BLaER1 treated with 17β-estradiol and CSF1 and Interleukin-3, amounts not matched to agents 10 nM and 100 nM (cell line): ENCODE measurements around the gene OGN.

Source experiments
- H3K27ac ChIP-seq, 11 experiments: shearing (Covaris generic); formaldehyde crosslinking; 2 replicates each; pipeline ENCODE4 v1.8.1; 2022
- H3K27me3 ChIP-seq, 11 experiments: shearing (Covaris generic); formaldehyde crosslinking; 2 replicates each; pipeline ENCODE4 v1.8.1; 2022
- H3K36me3 ChIP-seq, 11 experiments: shearing (Covaris generic); formaldehyde crosslinking; 2 replicates each; pipeline ENCODE4 v1.8.1; 2022
- H3K4me1 ChIP-seq, 10 experiments: shearing (Covaris generic); formaldehyde crosslinking; 2 replicates each; pipeline ENCODE4 v1.8.1; 2022
- H3K4me2 ChIP-seq, 11 experiments: shearing (Covaris generic); formaldehyde crosslinking; 2 replicates each; pipeline ENCODE4 v1.8.1; 2022
- H3K4me3 ChIP-seq, 10 experiments: shearing (Covaris generic); formaldehyde crosslinking; 2 replicates each; pipeline ENCODE4 v1.8.1; 2022
- H3K9ac ChIP-seq, 11 experiments: shearing (Covaris generic); formaldehyde crosslinking; 2 replicates each; pipeline ENCODE4 v1.8.1; 2022
- H3K9me3 ChIP-seq, 11 experiments: shearing (Covaris generic); formaldehyde crosslinking; replicated peaks in 1 of 11; 2 replicates each; pipeline ENCODE4 v1.8.1; 2022
- H4K20me1 ChIP-seq, 11 experiments: shearing (Covaris generic); formaldehyde crosslinking; 2 replicates each; pipeline ENCODE4 v1.8.1; 2022
- Cebpa-rat ChIP-seq, 11 experiments: shearing (Covaris generic); IDR thresholded peaks; 2 replicates each; pipeline ENCODE4 v1.8.1; 2022

Gene OGN

GRCh38 chr9:92342825-92343488 lies 61.4 kb downstream of the OGN start:
- TF ChIP-seq Cebpa-rat (IDR thresholded peaks at IDR 0.05), result no peak
- H3K27me3 ChIP-seq, result no peaks in the 10 kb centered on the region
- no peak overlapping the region for H3K9ac ChIP-seq
- H3K4me2 ChIP-seq, result no peak overlapping the region
- no peaks in the 10 kb centered on the region for H4K20me1 ChIP-seq
- H3K27ac ChIP-seq, result no peak overlapping the region
- H3K4me1 ChIP-seq, result no peaks in the 10 kb centered on the region
- peaks cover 38 to 72% (median 58%) of the 10 kb centered on the region in 11 experiments for H3K36me3 ChIP-seq
- H3K4me3 ChIP-seq, result no peak overlapping the region
- H3K9me3 ChIP-seq, result peaks cover 27 to 38% (median 33%) of the 10 kb centered on the region in 11 experiments

- Histone ChIP-seq H3K9ac (no peak overlapping the region), H3K27ac (no peak overlapping the region), H3K36me3 (peaks cover 51 to 72% (median 63%) of the 10 kb centered on the region in 11 experiments), H3K27me3 (no peaks in the 10 kb centered on the region), H4K20me1 (no peaks in the 10 kb centered on the region), H3K4me3 (no peak overlapping the region), H3K9me3 (peaks cover 27 to 39% (median 33%) of the 10 kb centered on the region in 11 experiments), H3K4me1 (no peaks in the 10 kb centered on the region), H3K4me2 (no peak overlapping the region)
- TF ChIP-seq Cebpa-rat (IDR thresholded peaks at IDR 0.05), result no peak
These were observed 62.8 kb downstream of the OGN start for GRCh38 chr9:92341578-92341977.

GRCh38 chr9:92333282-92333634 lies 71.1 kb downstream of the OGN start:
- Histone ChIP-seq H3K36me3 (peaks cover 28 to 69% (median 60%) of the 10 kb centered on the region in 11 experiments), H3K4me1 (peaks cover 0 to 7% (median 3%) of the 10 kb centered on the region in 10 experiments; a peak in 13 of 20 replicates), H3K9me3 (peaks cover 0 to 4% (median 0%) of the 10 kb centered on the region in 11 experiments; a peak in 2 of 22 replicates), H3K27me3 (no peaks in the 10 kb centered on the region), H4K20me1 (no peaks in the 10 kb centered on the region), H3K27ac (no peak overlapping the region), H3K9ac (no peak overlapping the region), H3K4me3 (no peak overlapping the region), H3K4me2 (no peak overlapping the region)
- TF ChIP-seq Cebpa-rat (IDR thresholded peaks at IDR 0.05), result no peak
